GM21526 (cell line): Measurements from ENCODE around the gene BCAS1.

Experiments
- ATAC-seq: cut with Tn5 transposase; IDR thresholded peaks from one replicate; pipeline ENCODE4 v1.9.1; 2021; ENCODE audit warnings: moderate library complexity; ENCODE audit not compliant: unreplicated experiment, low FRiP score

BCAS1 gene

DNA sequence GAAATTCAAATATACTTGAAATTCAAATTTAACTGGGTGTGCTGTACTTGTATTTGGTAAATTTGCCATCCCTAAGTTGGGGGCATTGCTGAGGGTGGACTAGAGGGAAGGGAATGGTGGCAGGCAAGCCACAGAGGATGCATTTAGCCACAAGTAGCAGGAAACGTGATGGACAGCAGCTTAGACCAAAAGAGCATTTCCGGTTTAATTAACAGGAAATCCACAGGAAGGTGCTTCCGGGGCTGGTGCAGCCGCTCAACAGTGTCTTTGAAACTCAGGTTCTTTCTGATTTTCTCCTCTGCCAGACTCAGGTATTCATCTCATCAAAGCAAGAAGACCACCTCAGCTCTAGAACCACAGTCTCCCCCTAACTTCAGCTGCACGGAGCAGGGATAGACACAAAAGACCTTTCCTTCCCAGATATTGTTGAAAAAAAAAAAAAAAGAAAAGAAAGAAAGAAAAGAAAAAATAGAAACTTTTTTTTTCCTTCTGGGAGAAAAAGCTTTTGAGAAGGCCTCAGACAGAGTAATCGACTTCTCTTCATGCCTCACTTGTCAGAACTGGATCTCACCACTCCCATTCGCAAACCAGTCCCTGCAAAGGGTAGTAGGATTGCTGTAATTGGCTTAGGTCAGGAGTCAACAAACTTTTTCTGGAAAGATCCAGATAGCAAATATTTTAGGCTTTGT, 8.0 kb upstream of the BCAS1 start:
- peak; percentile 66 for ATAC-seq

- no peak for ATAC-seq
These were observed 5.9 kb upstream of the BCAS1 start for GRCh38 chr20:54076259-54076658.

GRCh38 chr20:54075322-54075721, 4.9 kb upstream of the BCAS1 start:
- no peak for ATAC-seq

GRCh38 chr20:54074511-54074910, 4.1 kb upstream of the BCAS1 start:
- ATAC-seq, result no peak

- no peak for ATAC-seq
These were observed 2.9 kb upstream of the BCAS1 start for GRCh38 chr20:54073288-54073687.

GRCh38 chr20:54069501-54069971, 858 bp downstream of the BCAS1 start:
- ATAC-seq, result no peak

GRCh38 chr20:54068966-54069365, 1.4 kb downstream of the BCAS1 start:
- ATAC-seq, result no peak

- ATAC-seq, result no peak
These were observed 1.9 kb downstream of the BCAS1 start for GRCh38 chr20:54068495-54068894.

- no peak for ATAC-seq
These were observed 2.7 kb downstream of the BCAS1 start for GRCh38 chr20:54067606-54068174.

DNA sequence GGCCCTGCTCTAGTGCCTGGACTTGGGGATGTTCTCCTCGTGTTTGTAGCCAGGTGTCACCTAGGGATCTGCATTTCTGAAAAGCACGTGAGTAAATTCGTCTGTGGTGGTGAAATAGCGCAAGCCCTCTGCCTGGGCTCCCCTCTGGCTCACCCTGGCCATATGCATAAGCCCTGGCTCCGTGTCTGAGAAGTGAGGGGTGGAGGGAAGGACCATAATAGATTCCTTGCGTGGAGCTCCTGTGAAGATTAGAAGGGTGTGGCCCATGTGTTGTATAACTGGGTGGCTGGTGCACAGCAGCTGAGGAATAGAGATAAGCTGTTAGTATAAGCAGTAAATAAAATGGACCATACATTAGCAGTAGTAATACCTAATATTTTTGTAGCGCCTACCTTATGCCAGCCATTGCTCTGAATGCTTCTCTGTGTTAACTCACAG, 4.8 kb downstream of the BCAS1 start:
- no peak for ATAC-seq

DNA sequence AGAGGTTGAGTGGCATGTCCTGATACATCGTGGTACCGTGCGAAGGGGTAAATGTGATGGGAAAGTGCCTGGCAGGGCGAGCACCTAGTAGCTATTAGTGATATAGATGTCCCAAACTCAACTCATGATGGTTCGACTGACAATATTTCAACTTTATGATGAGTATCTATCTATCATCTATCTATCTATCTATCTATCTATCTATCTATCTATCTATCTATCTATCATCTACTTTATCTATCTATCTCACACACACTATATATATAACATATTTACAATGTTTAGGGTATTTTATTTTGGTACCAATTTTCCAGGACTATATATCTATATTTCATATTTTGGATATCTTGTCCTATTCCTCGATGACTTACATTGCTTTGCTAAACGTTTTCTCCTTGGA, 5.5 kb downstream of the BCAS1 start:
- ATAC-seq, result no peak

GRCh38 chr20:54063992-54064676, 6.3 kb downstream of the BCAS1 start:
- ATAC-seq, result no peak

- no peak for ATAC-seq
These were observed 6.8 kb downstream of the BCAS1 start for GRCh38 chr20:54063580-54063979.

DNA sequence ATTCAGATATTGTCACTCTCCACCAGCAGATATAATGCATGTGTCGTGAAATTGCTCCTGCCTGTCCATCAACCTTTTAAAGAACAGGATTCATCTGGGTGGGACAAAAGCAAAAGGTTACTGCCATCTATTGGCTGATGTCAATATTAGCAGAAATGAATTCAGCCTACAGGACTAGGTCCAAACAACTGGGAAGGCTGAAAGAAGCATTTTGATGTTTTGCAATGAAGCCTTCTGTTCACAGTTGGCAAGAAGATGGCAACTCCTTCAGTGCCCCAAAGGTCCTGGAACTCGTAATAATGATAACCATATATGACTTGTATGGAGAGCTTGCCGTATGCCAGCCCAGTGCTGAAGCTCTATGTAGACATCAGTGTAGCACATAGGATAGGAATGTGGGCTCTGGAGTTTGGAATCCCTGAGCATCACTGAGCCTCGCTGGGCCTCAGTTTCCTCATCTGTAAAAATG, 7.5 kb downstream of the BCAS1 start:
- peak; percentile 51 for ATAC-seq

DNA sequence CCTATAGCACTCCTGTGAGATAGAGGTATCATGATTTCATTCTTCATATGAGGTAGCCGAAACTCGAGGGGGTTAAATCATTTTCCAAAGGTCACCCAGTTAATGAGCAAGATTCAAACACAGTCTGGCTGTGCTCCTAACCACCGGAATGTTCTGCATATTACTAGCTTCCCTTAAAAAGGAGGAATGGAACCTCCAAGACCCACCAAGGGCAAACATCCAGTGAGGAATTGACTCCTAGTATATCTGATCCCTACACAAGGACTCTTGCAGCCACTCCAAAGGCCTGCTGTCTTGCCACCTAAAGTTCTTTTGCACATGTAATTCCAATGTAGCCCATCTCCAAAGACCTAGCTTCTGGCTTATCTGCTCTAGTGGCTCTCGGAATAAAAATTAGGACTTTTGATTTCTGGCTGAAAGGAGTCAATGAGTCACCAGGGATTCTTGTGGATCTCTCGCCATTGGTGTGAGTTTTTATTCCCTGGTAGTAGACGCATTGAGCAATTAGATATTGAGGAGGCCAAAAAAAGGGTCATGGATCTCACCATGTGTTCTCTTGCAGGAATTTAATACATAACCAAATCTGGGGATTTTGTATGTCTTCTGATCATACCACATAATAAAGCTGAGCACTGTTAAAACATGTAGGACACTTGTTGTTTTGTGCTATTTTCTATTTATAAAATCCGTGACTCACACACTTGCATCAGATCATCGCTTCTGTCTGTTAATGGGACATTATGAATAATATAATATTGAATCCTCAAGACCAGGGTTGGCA, 9.1 kb downstream of the BCAS1 start:
- no peak for ATAC-seq

DNA sequence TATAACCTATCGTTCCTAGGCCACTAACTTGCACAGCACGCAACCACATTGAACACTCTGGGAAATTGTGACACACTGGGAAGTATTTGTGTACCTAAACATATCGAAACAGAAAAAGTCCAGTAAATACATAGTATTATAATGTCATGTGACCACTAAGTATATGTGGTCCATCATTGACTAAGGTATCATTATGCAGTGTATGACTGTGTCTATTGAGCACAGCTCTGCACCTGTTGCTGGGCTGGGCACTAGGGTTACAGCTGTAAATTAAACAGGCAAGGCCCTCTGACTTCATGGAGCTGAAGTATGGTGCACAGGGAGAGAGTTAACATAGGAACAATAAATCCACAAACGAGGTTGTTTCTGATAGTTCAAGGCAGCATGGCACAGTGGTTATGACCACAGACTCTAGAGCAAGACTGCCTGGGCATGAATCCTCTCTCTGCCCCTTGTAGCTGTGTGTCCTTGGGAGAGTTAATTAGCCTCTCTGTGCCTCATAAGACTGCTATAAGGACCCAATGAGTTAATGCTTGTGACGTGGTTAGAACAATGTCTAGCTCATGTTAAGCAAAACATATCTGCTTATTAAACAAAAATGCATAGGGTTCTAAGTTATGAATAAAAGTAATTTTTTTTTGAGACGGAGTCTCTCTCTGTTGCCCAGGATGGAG, 10.6 kb downstream of the BCAS1 start:
- ATAC-seq, result no peak

DNA sequence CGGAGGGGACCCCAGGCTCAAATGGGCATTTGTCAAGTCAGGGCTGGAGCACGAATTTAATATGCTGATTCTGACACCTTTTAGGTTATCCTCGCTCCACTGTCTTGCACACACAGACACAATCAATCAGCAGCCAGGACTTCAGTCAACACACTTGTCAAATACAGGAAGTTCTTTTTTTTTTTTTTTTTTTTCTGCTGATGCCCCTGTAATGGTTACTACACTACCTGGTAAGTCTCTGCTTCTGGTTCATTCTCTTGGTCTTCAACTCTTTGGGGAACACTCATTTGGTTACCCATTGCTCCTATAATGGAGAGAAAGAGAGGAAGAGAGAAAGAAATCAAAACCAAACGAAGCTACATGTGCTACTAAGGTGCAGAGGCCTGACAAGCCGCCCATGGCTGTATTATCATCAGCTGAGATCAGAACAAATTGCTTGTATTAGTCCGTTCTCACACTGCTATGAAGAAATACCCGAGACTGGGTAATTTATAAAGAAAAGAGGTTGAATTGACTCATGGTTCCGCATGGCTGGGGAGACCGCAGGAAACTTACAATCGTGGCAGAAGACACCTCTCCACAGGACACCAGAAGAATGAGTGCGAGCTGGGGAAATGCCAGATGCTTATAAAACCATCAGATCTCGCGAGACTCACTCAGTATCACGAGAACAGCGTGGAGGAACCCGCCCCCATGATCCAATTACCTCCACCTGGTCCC, 11.8 kb downstream of the BCAS1 start:
- ATAC-seq, result no peak

DNA sequence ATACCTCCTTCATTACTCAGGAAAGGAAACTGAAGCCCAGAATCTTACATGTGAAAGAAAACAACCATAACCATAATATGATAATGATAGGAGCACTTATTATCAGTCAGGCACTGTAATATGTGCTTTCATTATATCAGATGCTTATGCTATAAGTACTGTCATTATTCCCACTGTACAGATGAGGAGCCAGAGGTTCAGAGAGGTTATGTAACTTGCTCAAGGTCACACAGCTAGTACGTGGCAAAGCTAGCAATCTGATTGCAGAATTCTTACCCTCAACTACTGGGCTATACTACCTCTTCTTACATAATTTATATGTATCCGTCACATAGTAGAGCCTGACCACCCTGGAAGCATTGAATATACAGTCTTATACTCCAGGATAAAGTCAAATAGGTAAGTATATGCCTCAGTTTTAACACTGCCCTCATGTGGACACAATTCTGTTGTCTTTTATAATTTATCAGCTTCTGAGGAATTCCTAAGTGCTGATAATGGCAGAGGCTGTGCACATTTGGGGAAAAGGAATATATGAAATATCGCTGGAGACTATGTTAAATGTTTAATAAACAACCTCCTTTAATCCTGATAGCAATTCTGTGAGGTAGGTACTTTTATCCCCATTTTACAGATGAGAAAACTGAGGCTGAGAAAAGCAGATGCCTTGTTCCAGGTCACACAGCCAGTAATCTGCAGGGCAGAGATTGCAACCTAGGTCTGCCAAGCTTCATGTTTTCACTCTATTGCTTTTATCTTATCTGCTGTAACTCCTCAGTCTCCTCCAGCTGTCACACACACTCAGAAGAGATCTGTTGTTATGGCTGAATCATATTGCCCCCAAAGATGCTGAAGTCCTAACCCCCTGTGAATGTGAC, 13.4 kb downstream of the BCAS1 start:
- no peak for ATAC-seq

DNA sequence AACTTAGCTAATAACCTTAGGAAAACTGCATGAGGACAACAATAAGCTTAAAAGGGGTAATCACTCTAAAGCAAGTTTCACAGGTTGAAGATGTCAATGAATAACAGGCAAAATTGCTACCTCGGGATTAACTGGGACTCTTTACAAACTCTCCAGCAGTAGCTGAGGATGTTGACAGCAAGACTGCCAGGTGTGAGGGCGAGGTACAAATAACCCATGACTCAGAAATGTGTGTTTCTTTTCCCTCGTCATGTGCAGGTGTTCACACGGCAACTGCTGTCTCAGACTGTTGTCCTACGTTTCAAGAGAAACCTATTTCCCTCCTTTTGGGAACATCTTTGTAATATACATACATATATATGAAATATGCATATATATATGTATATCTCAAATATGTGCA, 15.9 kb downstream of the BCAS1 start:
- no peak for ATAC-seq
